Epithelial cell of esophagus (primary cell): ENCODE results near the gene RHOF.

ENCODE experiments used
- DNase-seq: peaks from one replicate; pipeline ENCODE4 v3.0.0; 2010; ENCODE audit warnings: low read depth
- H3K4me3 ChIP-seq: 2 replicates; pipeline ENCODE4 v1.5.1; 2011; ENCODE audit warnings: mild to moderate bottlenecking, low read length, control low read depth
- CTCF ChIP-seq: IDR thresholded peaks from 2 replicates; pipeline ENCODE4 v1.5.1; 2011; ENCODE audit warnings: low read depth, mild to moderate bottlenecking, low read length, control low read depth, inconsistent platforms; ENCODE audit not compliant: insufficient read depth; ENCODE audit errors: missing control alignments

RHOF gene

GRCh38 chr12:121812921-121813896, 19.7 kb upstream of the RHOF start:
- H3K4me3 ChIP-seq, result peak overlapping the region; percentile 70
- DNase-seq, result peak; percentile 48
- no peak for TF ChIP-seq CTCF

GRCh38 chr12:121812320-121812871, 18.9 kb upstream of the RHOF start:
- peak overlapping the region; percentile 70 for H3K4me3 ChIP-seq
- DNase-seq, result peak; percentile 81
- no peak for TF ChIP-seq CTCF

GRCh38 chr12:121811434-121812319, 18.2 kb upstream of the RHOF start:
- DNase-seq, result peak; percentile 55
- peak; percentile 45 for TF ChIP-seq CTCF
- peak overlapping the region; percentile 70 for H3K4me3 ChIP-seq

- H3K4me3 ChIP-seq, result peak overlapping the region; percentile 70
- no peak for TF ChIP-seq CTCF
- DNase-seq, result no peak
Measured at GRCh38 chr12:121810833-121811433, 17.4 kb upstream of the RHOF start.

GRCh38 chr12:121810234-121810817, 16.8 kb upstream of the RHOF start:
- no peak for DNase-seq
- TF ChIP-seq CTCF, result no peak
- no peak overlapping the region for H3K4me3 ChIP-seq

- TF ChIP-seq CTCF, result no peak
- no peak overlapping the region for H3K4me3 ChIP-seq
- no peak for DNase-seq
Measured at GRCh38 chr12:121809712-121810116, 16.2 kb upstream of the RHOF start.
